ENCODE results near the gene DTX4. TPM values are rescaled to one million over a fixed set of nuclear protein-coding genes. Genes with fewer than 3 reads are reported as not detected.

Gene DTX4
- total RNA-seq, 1 experiment from 2014 or later = 56.7 TPM

GRCh38 chr11:59174664-59175033 is 2.7 kb downstream of the DTX4 start:
- Mint-ChIP-seq H3K27ac (ENCODE audit: unreplicated experiment) (peak overlapping the region; percentile 82), H3K36me3 (ENCODE audit: insufficient read depth, unreplicated experiment) (peaks cover 52% of the 10 kb centered on the region), H3K4me1 (ENCODE audit: low read depth, unreplicated experiment) (peaks cover 44% of the 10 kb centered on the region), H3K9me3 (ENCODE audit: low read depth, unreplicated experiment) (peaks cover 5% of the 10 kb centered on the region), H3K4me3 (ENCODE audit: low read depth, unreplicated experiment) (no peak overlapping the region), H3K27me3 (ENCODE audit: unreplicated experiment) (no peaks in the 10 kb centered on the region)
- CTCF ChIA-PET = interaction anchor here (0.6 to 3.3 kb wide), 7 partner anchors 10 to 125 kb away, joined by 3 to 57 read pairs (median 7); no protein-coding TSS in a partner anchor
- no TSS peak for BruUV-seq (replicated peaks)
- peak; percentile 44 for DNase-seq
- TF ChIP-seq, protein P1, sequence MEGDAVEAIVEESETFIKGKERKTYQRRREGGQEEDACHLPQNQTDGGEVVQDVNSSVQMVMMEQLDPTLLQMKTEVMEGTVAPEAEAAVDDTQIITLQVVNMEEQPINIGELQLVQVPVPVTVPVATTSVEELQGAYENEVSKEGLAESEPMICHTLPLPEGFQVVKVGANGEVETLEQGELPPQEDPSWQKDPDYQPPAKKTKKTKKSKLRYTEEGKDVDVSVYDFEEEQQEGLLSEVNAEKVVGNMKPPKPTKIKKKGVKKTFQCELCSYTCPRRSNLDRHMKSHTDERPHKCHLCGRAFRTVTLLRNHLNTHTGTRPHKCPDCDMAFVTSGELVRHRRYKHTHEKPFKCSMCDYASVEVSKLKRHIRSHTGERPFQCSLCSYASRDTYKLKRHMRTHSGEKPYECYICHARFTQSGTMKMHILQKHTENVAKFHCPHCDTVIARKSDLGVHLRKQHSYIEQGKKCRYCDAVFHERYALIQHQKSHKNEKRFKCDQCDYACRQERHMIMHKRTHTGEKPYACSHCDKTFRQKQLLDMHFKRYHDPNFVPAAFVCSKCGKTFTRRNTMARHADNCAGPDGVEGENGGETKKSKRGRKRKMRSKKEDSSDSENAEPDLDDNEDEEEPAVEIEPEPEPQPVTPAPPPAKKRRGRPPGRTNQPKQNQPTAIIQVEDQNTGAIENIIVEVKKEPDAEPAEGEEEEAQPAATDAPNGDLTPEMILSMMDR (IDR thresholded peaks at IDR 0.05; ENCODE audit: unreplicated experiment) = no peak
- intact Hi-C loops (cut with micrococcal nuclease; ENCODE audit: unreplicated experiment) = no loop called here

DNA sequence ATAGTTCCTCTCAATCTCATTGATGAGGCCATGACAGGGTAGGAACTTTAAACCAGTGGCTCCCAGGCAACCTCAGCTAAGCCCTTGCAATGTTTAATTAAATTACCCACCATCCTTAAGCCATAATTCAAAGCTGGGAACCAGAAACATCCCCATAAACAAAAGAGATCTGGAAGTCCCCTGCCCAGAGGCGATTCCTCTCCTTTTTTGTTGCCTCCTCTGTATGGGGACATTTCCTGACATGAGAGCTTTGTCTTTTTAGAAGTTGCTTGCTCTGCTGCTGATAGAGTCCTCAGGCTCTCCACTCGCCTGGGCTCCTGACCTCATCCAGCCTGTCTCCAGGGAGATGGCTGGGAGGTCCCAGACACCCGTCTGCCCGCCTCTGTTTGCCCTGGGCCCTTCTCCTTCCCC is 3.2 kb downstream of the DTX4 start:
- TF ChIP-seq, protein P1 (IDR thresholded peaks at IDR 0.05; ENCODE audit: unreplicated experiment) = no peak
- peaks cover 57% of the 10 kb centered on the region for H3K36me3 Mint-ChIP-seq (ENCODE audit: insufficient read depth, unreplicated experiment)
- no peaks in the 10 kb centered on the region for H3K27me3 Mint-ChIP-seq (ENCODE audit: unreplicated experiment)
- intact Hi-C loops (cut with micrococcal nuclease; ENCODE audit: unreplicated experiment) = no loop called here
- H3K9me3 Mint-ChIP-seq (ENCODE audit: low read depth, unreplicated experiment) = peaks cover 5% of the 10 kb centered on the region
- peak overlapping the region; percentile 82 for H3K27ac Mint-ChIP-seq (ENCODE audit: unreplicated experiment)
- BruUV-seq (replicated peaks) = no TSS peak
- H3K4me1 Mint-ChIP-seq (ENCODE audit: low read depth, unreplicated experiment) = peaks cover 44% of the 10 kb centered on the region
- no peak overlapping the region for H3K4me3 Mint-ChIP-seq (ENCODE audit: low read depth, unreplicated experiment)
- no peak for DNase-seq
- CTCF ChIA-PET = interaction anchor here (0.7 to 3.3 kb wide), 6 partner anchors 10 to 125 kb away, joined by 3 to 57 read pairs (median 6); no protein-coding TSS in a partner anchor

GRCh38 chr11:59176330-59176729 is 4.4 kb downstream of the DTX4 start:
- H3K4me3 Mint-ChIP-seq (ENCODE audit: low read depth, unreplicated experiment) = no peak overlapping the region
- no peak overlapping the region for H3K27ac Mint-ChIP-seq (ENCODE audit: unreplicated experiment)
- no peaks in the 10 kb centered on the region for H3K27me3 Mint-ChIP-seq (ENCODE audit: unreplicated experiment)
- no peak for DNase-seq
- CTCF ChIA-PET = no interaction called here
- TF ChIP-seq, protein P1 (IDR thresholded peaks at IDR 0.05; ENCODE audit: unreplicated experiment) = no peak
- intact Hi-C loops (cut with micrococcal nuclease; ENCODE audit: unreplicated experiment) = no loop called here
- no TSS peak for BruUV-seq (replicated peaks)
- H3K9me3 Mint-ChIP-seq (ENCODE audit: low read depth, unreplicated experiment) = peaks cover 5% of the 10 kb centered on the region
- peaks cover 44% of the 10 kb centered on the region for H3K4me1 Mint-ChIP-seq (ENCODE audit: low read depth, unreplicated experiment)
- peaks cover 64% of the 10 kb centered on the region for H3K36me3 Mint-ChIP-seq (ENCODE audit: insufficient read depth, unreplicated experiment)

DNA sequence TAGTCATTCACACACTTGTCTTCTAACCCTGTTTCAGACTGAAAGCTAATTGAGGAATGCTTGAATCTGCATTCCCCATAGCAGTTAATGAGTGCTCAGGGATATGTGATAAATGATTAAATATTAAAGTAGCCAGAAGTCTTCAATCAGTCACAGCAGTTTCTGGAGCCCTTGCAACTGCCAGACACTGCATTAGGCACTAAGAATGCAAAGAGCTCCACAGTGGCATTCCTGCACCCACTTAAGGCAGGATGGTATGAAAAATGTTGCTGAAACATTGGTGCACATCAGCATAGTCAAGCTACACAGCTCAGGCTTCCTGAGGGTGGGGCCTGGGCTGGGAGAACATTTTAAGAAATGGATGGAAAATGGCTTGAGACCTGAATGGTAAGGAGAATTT is 6.5 kb downstream of the DTX4 start:
- Mint-ChIP-seq H3K27ac (ENCODE audit: unreplicated experiment) (no peak overlapping the region), H3K4me3 (ENCODE audit: low read depth, unreplicated experiment) (no peak overlapping the region), H3K27me3 (ENCODE audit: unreplicated experiment) (no peaks in the 10 kb centered on the region), H3K9me3 (ENCODE audit: low read depth, unreplicated experiment) (peaks cover 5% of the 10 kb centered on the region), H3K4me1 (ENCODE audit: low read depth, unreplicated experiment) (peaks cover 49% of the 10 kb centered on the region), H3K36me3 (ENCODE audit: insufficient read depth, unreplicated experiment) (peaks cover 63% of the 10 kb centered on the region)
- no peak for DNase-seq
- CTCF ChIA-PET = no interaction called here
- intact Hi-C loops (cut with micrococcal nuclease; ENCODE audit: unreplicated experiment) = no loop called here
- TF ChIP-seq, protein P1 (IDR thresholded peaks at IDR 0.05; ENCODE audit: unreplicated experiment) = no peak
- BruUV-seq (replicated peaks) = no TSS peak

All from Calu3 (cell line).